Coronary artery (tissue), 2 donors: ENCODE results near the gene MAGI1.

Experiments
- DNase-seq: peaks from one replicate; pipeline ENCODE4 v3.0.0-alpha.2; 2017; ENCODE audit warnings: low spot score
- H3K27ac ChIP-seq, 2 donors: fragments of 200-600 bp; sonication (generic); one replicate each; pipeline ENCODE4 v1.5.1; 2016 to 2019
- H3K4me3 ChIP-seq: fragments of 200-600 bp; sonication (generic); 2 replicates; pipeline ENCODE4 v1.5.1; 2016; ENCODE audit warnings: mild to moderate bottlenecking, moderate library complexity
- CTCF ChIP-seq: fragments of 200-600 bp; sonication (generic); IDR thresholded peaks from one replicate; pipeline ENCODE4 v1.5.1; 2019; ENCODE audit warnings: antibody characterized with exemption

Gene MAGI1

GRCh38 chr3:65837604-65838003 is 201.1 kb downstream of the MAGI1 start:
- no peak for TF ChIP-seq CTCF
- no peak overlapping the region for H3K27ac ChIP-seq
- no peak for DNase-seq
- no peak overlapping the region for H3K4me3 ChIP-seq

GRCh38 chr3:65836047-65836446 is 202.7 kb downstream of the MAGI1 start:
- no peak overlapping the region for H3K27ac ChIP-seq
- no peak overlapping the region for H3K4me3 ChIP-seq
- no peak for DNase-seq
- no peak for TF ChIP-seq CTCF

GRCh38 chr3:65833761-65834505 is 204.8 kb downstream of the MAGI1 start:
- no peak for TF ChIP-seq CTCF
- DNase-seq: no peak
- Histone ChIP-seq H3K4me3 (no peak overlapping the region), H3K27ac (no peak overlapping the region)

GRCh38 chr3:65831733-65832425 is 206.8 kb downstream of the MAGI1 start:
- H3K4me3 ChIP-seq: no peak overlapping the region
- no peak overlapping the region for H3K27ac ChIP-seq
- DNase-seq: no peak
- TF ChIP-seq CTCF: no peak

- Histone ChIP-seq H3K4me3 (no peak overlapping the region), H3K27ac (no peak overlapping the region)
- TF ChIP-seq CTCF: no peak
- DNase-seq: no peak
Observed at GRCh38 chr3:65830948-65831732, 207.6 kb downstream of the MAGI1 start.

- no peak for DNase-seq
- H3K27ac ChIP-seq: no peak overlapping the region
- no peak overlapping the region for H3K4me3 ChIP-seq
- TF ChIP-seq CTCF: no peak
Observed at GRCh38 chr3:65829228-65829627, 209.5 kb downstream of the MAGI1 start.
